HG02588 (cell line): ENCODE measurements around the gene C20orf144.

Experiments
- ATAC-seq: cut with Tn5 transposase; IDR thresholded peaks from one replicate; pipeline ENCODE4 v1.9.1; 2021; ENCODE audit warnings: mild to moderate bottlenecking, moderate library complexity; ENCODE audit not compliant: unreplicated experiment

Gene C20orf144

DNA sequence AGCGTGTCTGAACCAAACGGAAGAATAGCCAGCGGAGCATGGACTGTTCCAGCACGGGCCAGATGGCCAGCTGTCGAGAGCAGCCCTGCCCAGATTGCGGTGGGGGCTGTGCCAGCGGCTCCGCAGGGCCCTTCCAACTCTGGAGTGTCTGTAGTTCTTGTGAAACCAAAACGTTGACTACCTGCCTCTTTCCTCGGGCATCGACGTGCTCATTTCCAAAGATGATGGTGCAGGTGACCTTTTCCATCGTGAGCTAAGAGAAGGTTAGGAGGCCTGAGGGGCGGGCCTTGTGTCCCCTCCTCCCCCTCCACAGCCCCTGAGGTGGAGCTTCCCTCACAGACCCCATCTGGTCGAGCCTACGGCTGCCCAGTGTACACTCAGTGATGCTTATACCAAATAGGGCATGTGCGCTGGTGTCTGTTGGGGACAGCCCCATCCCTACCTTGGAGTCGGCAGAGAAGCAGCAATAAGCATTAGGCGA lies 12.9 kb upstream of the C20orf144 start:
- ATAC-seq = no peak

DNA sequence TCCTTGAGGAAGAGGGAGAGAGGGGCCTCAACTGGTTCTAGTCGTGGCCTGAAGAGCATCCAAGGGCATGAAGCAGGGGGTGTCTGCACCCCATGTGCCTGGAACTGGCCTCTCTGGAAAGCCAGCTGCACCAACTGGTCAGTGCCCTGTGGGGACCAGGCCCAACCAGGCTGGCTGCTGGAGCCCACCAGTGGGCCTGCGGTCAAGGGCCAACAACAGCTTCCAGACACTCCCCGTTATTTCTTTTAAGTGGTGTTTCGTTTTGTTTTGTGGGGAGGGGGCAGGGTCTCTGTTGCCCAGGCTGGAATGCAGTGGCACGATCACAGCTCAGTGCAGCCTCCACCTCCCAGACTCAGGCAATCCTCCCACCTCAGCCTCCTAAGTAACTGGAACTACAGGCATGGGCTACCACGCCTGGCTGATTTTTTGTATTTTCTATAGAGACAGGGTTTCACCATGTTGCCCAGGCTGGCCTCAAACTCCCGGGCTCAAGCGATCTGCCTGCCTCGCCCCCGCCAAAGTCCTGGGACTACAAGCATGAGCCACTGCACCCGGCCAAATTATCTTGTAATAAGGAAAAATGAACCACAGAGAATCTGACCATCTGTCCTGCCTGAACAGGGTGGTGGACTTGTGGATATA lies 11.9 kb upstream of the C20orf144 start:
- ATAC-seq = no peak

DNA sequence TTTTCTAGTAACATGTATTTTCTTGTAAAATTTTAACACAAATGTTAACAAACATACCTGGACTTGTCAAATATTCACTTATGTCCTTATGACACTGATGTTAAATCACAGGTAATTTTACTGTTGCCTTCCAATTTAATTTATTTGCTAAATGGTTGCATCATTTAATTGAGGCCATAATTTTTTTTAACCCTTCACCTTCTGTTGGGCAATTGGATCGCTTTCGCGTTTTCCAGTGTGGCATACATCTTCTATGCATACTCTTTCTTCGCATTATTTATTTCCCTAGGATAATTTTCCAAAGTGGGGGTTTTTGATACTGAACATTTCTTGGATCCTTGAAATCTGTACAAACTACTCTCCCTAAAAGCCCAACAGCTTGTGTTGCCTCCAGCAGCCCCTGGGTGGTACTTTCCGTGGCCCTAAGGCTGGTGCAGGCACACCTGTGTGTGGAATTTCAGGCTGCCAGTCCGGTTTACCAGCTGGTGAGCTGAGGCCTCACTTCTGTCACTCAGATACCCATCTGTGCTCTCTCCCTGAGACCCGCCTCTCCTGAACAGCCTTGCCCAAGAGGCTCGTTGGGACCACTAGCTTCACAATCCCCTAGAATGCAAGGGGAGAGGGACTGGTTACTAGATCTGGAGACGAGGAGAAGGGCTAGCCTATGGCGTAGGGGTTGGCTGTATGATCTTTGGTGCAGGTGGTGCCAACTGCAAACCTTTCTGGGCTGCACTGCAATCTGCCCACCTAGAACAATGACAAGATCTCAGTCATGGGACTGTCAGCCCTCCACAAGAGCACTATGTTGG lies 11.2 kb upstream of the C20orf144 start:
- no peak for ATAC-seq

DNA sequence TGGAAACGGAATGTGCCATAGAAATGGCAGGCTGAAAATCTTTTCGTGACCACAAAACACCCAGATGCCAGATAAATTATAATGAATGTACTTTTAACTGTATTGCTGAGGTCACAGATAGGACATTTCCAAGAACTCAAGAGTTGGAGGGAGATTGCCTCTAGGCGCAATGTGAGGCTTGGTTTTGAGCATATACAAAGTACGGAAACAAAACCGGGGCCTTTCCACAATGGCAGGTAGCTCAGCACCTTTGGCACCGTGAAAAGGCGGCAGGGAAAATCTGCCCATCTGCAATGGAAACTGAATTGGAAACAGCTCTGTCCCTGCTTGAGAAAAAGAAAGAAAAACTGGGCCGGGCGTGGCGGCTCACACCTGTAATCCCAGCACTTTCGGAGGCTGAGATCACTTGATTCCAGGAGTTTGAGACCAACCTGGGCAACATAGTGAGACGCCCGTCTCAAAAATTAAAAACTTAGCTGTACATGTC lies 10.5 kb upstream of the C20orf144 start:
- no peak for ATAC-seq

DNA sequence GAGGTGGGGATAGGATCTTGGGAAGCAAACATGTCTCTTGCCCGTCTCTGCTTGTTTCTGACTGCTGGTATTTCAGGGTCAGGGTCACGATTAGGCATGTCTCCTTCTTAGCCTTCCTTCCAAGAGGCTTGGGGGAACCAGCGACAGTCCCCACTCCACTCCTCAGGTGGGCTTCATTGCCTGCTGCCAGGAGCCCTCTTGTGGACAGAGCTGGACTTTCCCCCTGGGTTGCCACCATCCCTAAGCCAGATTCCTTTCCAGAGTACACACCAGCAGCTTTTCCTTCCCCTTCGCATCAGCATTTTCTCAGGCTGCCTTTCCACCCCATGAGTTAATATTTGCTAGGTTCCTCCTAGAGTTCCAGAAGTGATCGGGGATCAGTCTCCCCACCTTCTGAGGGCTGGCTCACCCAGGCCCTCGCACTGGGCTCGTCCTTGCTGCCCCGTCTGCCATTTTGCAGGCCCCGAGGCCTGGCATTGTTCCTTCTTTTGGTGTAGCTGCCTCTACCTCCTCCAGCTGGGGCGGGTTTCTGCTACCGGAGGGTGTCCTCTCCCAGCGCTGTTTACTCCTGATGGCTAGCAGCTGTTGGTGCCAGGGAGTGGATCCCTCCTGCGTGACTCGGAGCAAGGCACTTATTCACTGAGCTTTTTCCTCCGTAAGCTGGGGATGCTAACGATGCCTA lies 8.8 kb upstream of the C20orf144 start:
- no peak for ATAC-seq

DNA sequence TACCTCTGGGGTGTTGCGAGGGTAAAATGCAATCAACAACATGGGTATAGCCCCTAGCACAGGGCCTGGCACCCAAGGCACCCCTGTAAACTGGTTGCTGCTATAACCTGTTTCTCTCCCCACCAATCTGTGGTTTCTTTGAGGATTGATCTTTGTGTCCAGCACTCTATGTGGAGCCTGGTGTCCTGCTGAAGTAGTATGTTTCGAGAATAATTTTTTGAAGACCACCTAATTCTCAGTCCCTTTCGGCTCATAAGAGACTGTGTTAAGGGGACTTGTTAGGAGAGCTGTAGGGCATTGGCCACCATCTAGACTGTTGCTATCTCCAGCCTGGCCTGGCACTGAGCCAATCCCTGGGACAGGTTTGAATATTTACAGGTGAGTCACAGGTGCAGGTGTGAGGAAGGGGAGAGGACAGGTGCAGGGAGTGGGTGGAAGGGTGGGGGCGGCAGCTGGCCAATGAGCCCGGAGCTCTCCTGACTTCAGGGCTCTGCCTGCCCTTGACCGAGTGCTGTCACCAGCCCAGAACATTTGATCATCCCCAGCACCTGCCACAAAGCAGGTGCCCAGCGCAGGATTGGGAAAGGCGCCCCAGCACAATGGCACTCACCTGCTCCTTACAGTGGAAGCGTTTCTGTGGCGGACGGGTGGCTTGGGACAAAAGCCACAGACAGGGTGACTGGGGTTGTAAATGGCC lies 8.1 kb upstream of the C20orf144 start:
- ATAC-seq = no peak

DNA sequence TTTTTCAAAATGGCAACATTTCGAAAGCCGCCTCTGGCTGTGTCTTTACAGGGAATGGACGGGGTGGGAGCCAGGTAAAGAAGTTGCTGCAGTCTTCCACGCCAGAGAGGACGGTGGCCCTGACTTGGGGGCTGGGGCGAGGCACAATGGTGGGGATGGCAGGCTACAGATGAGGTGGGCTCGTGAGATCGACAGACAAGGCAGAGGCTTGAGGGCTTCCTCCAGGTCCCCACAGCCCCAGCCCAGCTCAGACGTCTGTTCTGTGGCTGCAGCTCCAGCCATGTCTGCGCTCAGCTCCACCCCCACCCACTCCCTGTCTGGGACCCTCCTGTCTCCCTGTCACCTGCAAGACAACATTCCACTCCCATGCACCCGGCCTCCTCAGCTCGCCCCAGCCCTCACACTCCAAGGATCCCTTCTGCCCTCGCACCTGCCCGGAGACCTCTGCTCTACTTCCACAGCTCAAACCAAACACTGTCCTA lies 7.4 kb upstream of the C20orf144 start:
- ATAC-seq = no peak

DNA sequence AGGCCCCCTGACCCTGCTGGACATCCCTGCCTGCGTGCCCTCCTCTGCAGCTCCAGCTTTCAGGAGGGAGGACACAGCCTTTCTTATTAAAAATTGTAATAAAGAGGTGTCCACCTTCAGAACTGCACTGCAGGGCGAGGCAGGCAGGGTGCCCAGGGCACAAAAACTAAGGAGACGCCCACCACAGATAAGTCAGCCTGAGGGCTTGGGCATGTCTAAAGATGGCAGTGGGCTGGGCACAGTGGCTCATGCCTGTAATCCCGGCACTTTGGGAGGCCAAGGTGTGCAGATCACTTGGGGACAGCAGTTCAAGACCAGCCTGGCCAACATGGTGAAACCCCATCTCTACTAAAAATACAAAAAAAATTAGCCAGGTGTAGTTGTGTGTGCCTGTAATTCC lies 7.0 kb upstream of the C20orf144 start:
- no peak for ATAC-seq

DNA sequence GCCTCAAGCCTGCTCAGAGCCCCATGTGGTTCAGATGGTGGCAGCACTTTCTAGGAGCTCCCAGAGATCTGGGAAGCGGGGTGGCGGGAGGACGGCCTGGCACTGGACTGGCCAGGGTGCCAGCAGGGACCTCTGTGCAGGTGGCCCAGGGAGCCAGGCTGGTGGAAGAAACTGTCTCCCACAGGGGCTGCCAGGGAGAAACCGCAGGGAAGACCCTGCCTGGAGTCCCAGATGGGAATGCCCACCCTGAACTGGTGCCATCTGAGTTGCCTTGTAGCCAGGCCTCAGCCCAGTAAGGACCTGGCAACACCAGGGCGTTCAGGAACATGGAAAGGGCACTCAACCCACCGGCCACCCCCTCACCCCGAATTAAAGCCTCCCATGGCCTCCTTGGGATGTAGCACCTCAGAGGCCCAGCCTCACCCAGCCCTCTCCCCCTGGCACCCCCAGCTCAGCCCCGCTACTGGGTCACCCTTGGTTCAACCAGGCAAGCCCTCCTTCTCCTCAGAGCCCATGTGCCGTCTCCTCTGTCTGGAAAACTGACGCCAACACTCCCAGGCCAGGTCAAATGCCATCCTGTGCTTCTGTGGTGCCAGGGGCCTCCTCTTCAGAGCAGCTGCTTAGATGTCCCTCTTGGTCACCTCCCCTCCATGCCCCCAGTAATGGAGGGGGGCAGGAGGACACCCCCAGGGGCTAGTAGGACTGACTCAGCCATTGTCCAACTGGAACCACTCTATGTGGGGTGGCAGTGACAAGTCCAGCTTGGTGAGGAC lies 5.9 kb upstream of the C20orf144 start:
- no peak for ATAC-seq

DNA sequence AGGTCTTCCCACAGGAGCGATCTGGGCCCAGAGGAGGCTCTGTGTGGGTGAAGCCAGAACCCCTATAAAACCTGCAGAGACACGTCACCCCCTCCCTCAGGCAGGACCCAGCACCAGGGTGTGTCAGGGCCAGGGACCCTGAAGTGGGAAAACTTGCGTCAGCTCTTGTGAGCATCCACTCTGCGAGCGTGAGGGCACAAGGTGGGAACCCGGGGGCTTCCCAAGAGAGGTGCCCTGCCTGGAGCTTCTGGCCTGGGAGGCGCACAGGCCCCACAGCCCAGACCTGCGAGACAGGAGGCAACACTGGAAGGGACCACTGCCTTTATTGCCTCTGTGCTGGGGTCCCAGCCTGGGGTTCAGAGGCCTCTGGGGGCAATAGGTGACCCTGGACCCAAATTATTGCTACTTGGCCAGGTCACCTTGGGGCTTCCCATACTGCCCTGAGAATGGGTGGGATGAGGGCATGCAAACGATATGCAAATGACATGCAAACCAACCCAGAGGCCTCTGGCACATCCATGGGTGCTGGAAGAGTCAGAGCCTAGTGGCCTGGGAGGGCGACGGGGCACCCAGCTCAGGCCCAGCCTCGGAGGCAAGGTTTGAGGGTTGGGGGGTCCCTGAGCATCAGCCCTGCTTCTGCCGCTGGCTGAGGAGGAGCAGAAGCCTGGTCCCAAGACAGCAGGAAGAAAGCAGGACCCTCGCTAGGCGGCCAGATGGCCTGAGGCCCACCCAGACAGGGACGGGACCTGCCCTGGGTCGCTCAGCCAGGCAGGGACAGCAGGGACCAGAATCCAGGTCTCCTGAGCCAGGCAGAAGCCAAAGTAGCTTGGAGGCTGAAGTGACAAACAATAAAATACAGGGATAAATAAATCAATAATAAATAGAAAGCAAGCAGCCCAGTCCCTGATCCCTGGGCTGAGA lies 5.1 kb upstream of the C20orf144 start:
- no peak for ATAC-seq

DNA sequence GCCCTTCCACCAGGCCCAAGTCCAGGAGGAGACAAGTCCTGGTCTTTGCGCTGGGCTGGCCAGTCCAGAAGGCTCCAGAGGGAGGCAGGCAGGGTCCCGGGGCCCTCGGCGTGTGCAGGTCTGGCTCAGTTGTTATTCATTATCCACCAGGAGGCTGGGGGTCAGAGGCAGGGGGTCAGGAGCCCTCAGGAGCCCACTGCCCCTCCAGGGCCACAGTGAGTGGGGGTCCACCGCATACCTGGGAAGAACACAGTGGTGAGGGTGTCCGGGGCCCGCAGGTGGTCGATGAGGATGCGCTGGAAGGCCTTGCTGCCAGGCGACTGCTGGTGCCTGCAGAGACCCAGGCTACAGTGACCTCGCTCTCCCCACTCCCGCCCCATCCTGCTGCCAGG lies 4.4 kb upstream of the C20orf144 start:
- ATAC-seq = no peak

DNA sequence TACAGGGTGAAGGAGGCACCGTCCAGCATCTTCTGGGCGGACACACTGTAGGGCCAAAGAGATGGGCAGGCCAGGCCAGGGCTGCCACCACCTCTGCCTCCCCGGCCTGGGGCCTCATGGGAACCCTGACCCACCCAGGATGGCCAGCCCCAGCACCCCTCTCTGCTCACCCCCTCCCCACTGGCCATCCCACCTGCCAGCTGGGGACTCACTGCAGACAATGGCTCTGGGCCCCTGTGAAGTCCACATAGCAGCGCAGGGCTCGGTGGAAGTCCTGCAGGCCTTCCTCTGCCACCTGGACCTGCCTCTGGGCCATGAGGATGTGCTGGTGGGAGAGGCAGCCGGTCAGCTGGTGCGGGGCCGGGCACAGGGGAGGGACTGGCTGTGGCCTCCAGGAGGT lies 3.6 kb upstream of the C20orf144 start:
- ATAC-seq = no peak

DNA sequence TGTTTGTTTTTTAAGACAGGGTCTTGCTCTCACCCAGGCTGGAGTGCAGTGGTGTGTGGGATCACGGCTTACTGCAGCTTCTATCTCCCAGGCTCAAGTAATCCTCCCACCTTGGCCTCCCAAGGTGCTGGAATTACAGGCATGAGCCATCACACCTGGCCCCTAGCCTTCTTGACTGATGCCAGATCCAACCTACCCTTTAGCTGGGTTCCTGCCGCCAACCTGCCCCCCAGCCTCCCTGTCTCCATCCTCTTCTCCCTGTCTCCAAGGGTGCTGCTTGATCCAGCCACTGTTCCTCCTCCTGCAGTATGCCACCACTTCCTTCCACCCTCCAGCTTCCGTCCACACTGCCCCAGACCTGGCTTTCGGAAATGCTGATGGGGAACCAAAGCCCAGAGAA lies 3.2 kb upstream of the C20orf144 start:
- ATAC-seq = no peak

DNA sequence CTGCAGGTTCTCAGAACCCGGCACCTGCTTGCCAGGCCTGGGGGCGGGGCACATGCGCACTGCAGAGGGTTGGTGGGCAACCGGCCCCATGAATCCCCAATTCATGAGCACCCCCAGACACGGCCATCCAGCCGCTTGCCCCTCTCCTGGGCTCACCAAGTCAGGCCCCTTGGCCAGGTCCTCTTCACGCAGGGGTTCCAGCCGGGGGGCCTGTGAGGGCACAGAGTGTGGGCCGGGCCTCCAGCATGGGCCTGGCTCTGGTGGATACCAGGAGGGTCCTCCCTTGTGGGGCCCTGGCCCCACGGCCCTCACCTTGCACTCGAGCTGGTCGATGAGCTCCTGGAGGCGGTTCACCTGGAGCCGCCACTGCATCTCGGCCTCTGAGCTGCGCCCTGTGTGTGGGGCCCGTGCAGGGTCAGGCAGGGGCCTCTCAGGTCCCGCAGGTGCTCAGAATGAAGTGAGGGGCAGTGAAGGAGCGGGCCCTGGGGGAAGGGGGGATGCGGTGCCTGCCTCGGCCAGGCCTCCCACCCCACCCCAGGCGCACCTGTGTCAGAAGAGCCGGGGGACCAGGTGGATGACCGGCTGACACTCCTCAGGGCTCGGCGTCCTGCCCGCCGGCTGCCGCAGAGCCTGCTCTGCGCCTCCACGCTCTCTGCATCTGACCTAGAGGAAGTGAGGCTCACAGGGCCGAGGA lies 2.6 kb upstream of the C20orf144 start:
- no peak for ATAC-seq

DNA sequence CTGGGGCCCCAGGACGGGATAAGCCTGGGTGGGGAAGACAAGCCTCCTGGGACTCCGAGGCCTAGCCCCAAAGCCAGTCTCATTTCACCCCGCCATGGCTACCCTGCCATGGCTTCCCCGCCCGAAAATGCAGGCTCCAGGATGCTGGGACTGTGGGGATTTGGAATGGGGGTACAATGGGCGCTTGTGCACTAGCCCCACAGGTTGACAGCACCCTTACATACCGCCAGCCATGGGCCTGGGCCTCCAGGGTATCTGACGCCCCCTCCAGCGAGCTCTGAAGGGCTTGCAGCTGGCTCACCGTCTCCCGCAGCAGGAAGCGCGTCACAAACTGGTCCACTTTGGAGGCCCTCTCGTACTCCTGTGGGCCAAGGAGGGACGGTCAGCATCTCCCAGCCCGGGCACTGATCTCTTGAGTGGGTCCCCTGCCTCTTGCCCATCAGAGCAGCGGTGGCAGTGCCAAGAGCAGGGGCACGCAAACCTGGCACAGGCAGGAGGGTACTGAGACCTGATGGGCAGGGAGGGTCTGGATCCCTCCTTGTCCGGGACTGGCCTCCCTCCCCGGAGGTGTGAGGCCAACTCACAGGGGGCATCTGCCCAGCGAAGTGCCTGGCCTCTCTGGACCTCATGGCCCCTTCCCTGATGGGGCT lies 2.0 kb upstream of the C20orf144 start:
- no peak for ATAC-seq

DNA sequence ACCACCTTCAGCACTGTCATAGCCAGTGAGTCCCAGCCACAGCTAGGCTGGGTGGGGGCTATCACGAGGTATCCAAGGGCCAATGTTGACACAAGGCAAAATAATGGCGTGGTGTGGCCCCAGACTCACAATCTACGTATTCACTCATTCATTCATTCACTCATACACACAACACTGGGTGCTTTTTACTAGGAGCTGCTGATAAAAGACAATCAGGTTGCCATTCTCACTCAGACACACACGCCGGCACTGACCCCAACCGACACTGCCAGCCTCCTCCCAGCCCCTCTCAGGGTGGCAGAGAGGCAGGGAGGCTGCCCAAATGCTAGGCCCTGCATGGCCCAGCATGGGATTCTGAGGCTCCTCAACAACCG lies 1.5 kb upstream of the C20orf144 start:
- no peak for ATAC-seq

DNA sequence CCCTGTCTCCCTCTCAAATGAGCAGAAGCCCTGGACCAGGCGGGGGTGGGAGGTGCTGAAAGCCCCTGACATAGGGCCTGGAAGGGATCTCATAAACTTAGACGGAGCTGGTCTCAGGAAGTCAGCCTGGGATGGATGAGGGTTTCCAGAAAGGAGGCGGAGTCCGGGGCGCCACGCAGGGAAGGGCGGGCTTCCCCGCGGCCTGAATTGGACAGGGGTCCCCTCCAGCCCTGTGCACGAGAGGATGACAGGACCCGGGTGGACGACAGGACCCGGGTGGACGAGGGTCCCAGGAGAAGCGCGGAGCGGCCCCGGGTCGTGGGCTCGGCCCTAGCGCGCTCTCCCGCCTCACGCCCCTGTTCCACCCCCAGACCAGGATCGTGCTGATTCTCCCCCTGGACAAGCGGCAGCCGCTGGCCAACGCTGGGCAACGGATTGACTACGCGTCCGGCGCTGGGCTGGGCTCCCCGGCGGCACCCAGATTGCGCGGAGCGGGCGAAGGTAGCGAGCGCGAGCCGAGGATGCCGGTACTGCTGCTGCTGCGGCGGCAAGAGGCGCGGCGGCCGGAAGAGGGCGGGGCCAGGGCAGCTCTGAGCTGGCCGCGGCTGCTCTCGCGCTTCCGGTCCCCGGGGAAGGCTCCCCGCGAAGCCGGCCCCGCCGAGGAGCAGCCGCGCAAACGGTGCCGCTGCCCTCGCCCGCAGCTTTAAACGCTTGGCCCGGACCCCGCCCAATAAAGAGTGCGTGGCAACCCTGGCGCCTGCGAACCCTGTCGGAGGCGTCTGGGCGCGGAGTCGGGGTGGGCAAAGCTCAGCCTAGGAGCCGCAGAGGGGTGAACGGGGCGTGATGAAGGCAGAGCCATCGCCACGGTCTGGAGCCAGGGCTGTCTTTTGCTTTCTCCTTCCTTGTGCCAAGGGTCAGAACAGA lies 1.3 kb downstream of the C20orf144 start:
- ATAC-seq = peak; percentile 42
